GM19193 (cell line): ENCODE measurements around the gene GPR137B.
A peak's percentile ranks its signal among the peaks of the same experiment; 100 is the strongest.

Experiments used
- POLR2A ChIP-seq: IDR thresholded peaks from 4 replicates; pipeline ENCODE4 v1.6.1; 2011; ENCODE audit not compliant: insufficient read depth, insufficient read length; ENCODE audit errors: extremely low read depth

GPR137B gene

GRCh38 chr1:236150311-236150955 lies 8.1 kb downstream of the GPR137B start:
- no peak for TF ChIP-seq POLR2A

GRCh38 chr1:236150986-236151385 lies 8.6 kb downstream of the GPR137B start:
- no peak for TF ChIP-seq POLR2A

- no peak for TF ChIP-seq POLR2A
Measured at GRCh38 chr1:236151739-236152424, 9.5 kb downstream of the GPR137B start.

GRCh38 chr1:236154126-236154525 lies 11.8 kb downstream of the GPR137B start:
- TF ChIP-seq POLR2A, result no peak

GRCh38 chr1:236154671-236155398 lies 12.5 kb downstream of the GPR137B start:
- no peak for TF ChIP-seq POLR2A

GRCh38 chr1:236155399-236155767 lies 13.0 kb downstream of the GPR137B start:
- TF ChIP-seq POLR2A, result no peak

GRCh38 chr1:236155841-236156503 lies 13.6 kb downstream of the GPR137B start:
- TF ChIP-seq POLR2A, result no peak

GRCh38 chr1:236156512-236157208 lies 14.3 kb downstream of the GPR137B start:
- TF ChIP-seq POLR2A, result peak; percentile 72

GRCh38 chr1:236158719-236159118 lies 16.4 kb downstream of the GPR137B start:
- no peak for TF ChIP-seq POLR2A

GRCh38 chr1:236159704-236160539 lies 17.6 kb downstream of the GPR137B start:
- TF ChIP-seq POLR2A, result peak; percentile 48

- TF ChIP-seq POLR2A, result peak; percentile 37
Measured at GRCh38 chr1:236160540-236161127, 18.3 kb downstream of the GPR137B start.

GRCh38 chr1:236161230-236161629 lies 18.9 kb downstream of the GPR137B start:
- TF ChIP-seq POLR2A, result no peak

GRCh38 chr1:236163463-236164153 lies 21.3 kb downstream of the GPR137B start:
- TF ChIP-seq POLR2A, result no peak

GRCh38 chr1:236164273-236164672 lies 21.9 kb downstream of the GPR137B start:
- no peak for TF ChIP-seq POLR2A
